Thymus (tissue), 11 donors: Measurements from ENCODE around the gene PPP2R5A. TPM values are rescaled to one million over a fixed set of nuclear protein-coding genes. Genes with fewer than 3 reads are reported as not detected.

Experiments
- DNase-seq, 9 donors: peaks; one replicate each; pipeline ENCODE4 v3.0.0-alpha.2; 2013; ENCODE audit warnings: low spot score in 9 of 9, low read depth in 6 of 9, missing footprints in 1 of 9
- H3K27ac ChIP-seq, 2 donors: one replicate each; pipeline ENCODE4 v1.5.1; 2013; ENCODE audit warnings: control low read depth in 1 of 2, low read depth in 1 of 2, low read length in 1 of 2, mild to moderate bottlenecking in 1 of 2, moderate library complexity in 1 of 2
- H3K27me3 ChIP-seq, 2 donors: one replicate each; pipeline ENCODE4 v1.5.1; 2013; ENCODE audit warnings: low read length in 1 of 2; ENCODE audit not compliant: control insufficient read depth in 2 of 2, insufficient read depth in 1 of 2
- H3K36me3 ChIP-seq, 2 donors: one replicate each; pipeline ENCODE4 v1.5.1; 2013; ENCODE audit warnings: low read length in 1 of 2, mild to moderate bottlenecking in 1 of 2, moderate library complexity in 1 of 2; ENCODE audit not compliant: control insufficient read depth in 2 of 2, insufficient read depth in 2 of 2
- H3K4me1 ChIP-seq, 2 donors: one replicate each; pipeline ENCODE4 v1.5.1; 2013; ENCODE audit warnings: low read length in 2 of 2; ENCODE audit not compliant: control insufficient read depth in 2 of 2, insufficient read depth in 2 of 2
- H3K4me3 ChIP-seq, 2 donors: one replicate each; pipeline ENCODE4 v1.5.1; 2013; ENCODE audit warnings: low read length in 2 of 2, control low read depth in 1 of 2, mild to moderate bottlenecking in 1 of 2
- H3K9me3 ChIP-seq, 2 donors: one replicate each; pipeline ENCODE4 v1.5.1; 2013; ENCODE audit warnings: low read length in 1 of 2, mild to moderate bottlenecking in 1 of 2; ENCODE audit not compliant: control insufficient read depth in 2 of 2, insufficient read depth in 1 of 2
- WGBS: extraction: QIAGEN DNeasy Blood & Tissue Kit; methylation state at CpG from one replicate; pipeline ENCODE4 v1.1.7; 2013; 5-methylcytosine and 5-hydroxymethylcytosine counted together
- polyA plus RNA-seq: library from polyadenylated mRNA; stranded (reverse); fragments of 200-250 nt; gene quantifications from one replicate; pipeline ENCODE4 v1.2.3, GENCODE V29; 2013
- total RNA-seq: library from RNA; stranded (reverse); fragments of 120-200 nt; gene quantifications from one replicate; pipeline ENCODE4 v1.2.4, GENCODE V29; 2013
- donor health status: healthy.

Gene PPP2R5A
- total and polyA plus RNA-seq, 2 donors = 39.9 to 49.7 TPM

- Histone ChIP-seq H3K27ac (no peak overlapping the region), H3K36me3 (peaks cover 24 to 52% of the 10 kb centered on the region in 2 donors)
- 100% methylated on average over 2 of the region's 2 CpGs for WGBS
Measured at GRCh38 chr1:212353181-212353580, 68.0 kb downstream of the PPP2R5A start.

GRCh38 chr1:212354464-212354863, 69.3 kb downstream of the PPP2R5A start:
- Histone ChIP-seq H3K9me3 (no peaks in the 10 kb centered on the region), H3K27ac (no peak overlapping the region), H3K36me3 (peaks cover 24 to 60% of the 10 kb centered on the region in 2 donors), H3K4me1 (no peaks in the 10 kb centered on the region), H3K27me3 (no peaks in the 10 kb centered on the region), H3K4me3 (no peak overlapping the region)
- over 99% methylated on average over 3 of the region's 3 CpGs for WGBS
- no peak for DNase-seq

More at GRCh38 chr1:212353181-212353580, 68.0 kb downstream of the PPP2R5A start:
- no peak for DNase-seq
- Histone ChIP-seq H3K9me3 (no peaks in the 10 kb centered on the region), H3K27me3 (no peaks in the 10 kb centered on the region), H3K4me1 (no peaks in the 10 kb centered on the region), H3K4me3 (no peak overlapping the region)

- Histone ChIP-seq H3K4me3 (no peak overlapping the region), H3K4me1 (no peaks in the 10 kb centered on the region), H3K27me3 (no peaks in the 10 kb centered on the region), H3K36me3 (peaks cover 28 to 68% of the 10 kb centered on the region in 2 donors), H3K9me3 (no peaks in the 10 kb centered on the region), H3K27ac (no peak overlapping the region)
- 100% methylated on average over 3 of the region's 3 CpGs for WGBS
- no peak for DNase-seq
Measured at GRCh38 chr1:212355230-212355969, 70.2 kb downstream of the PPP2R5A start.

GRCh38 chr1:212359794-212360479, 74.7 kb downstream of the PPP2R5A start:
- H3K27me3 ChIP-seq = no peaks in the 10 kb centered on the region
- no peaks in the 10 kb centered on the region for H3K4me1 ChIP-seq
- peaks cover 25 to 65% of the 10 kb centered on the region in 2 donors for H3K36me3 ChIP-seq
- no peak for DNase-seq
- H3K4me3 ChIP-seq = no peak overlapping the region
- no peaks in the 10 kb centered on the region for H3K9me3 ChIP-seq
- H3K27ac ChIP-seq = no peak overlapping the region
- WGBS = 96% methylated on average over 4 of the region's 4 CpGs

- whole genome bisulfite sequencing = 96% methylated on average over 7 of the region's 7 CpGs
- Histone ChIP-seq H3K9me3 (no peaks in the 10 kb centered on the region), H3K27me3 (no peaks in the 10 kb centered on the region), H3K4me3 (no peak overlapping the region), H3K4me1 (no peaks in the 10 kb centered on the region), H3K36me3 (peaks cover 38 to 56% of the 10 kb centered on the region in 2 donors), H3K27ac (no peak overlapping the region)
- no peak for DNase-seq
Measured at GRCh38 chr1:212364985-212365384, 79.8 kb downstream of the PPP2R5A start.

- 97% methylated on average over 5 of the region's 5 CpGs for WGBS
- no peaks in the 10 kb centered on the region for H3K27me3 ChIP-seq
- no peaks in the 10 kb centered on the region for H3K9me3 ChIP-seq
- no peaks in the 10 kb centered on the region for H3K4me1 ChIP-seq
- peaks cover 29 to 42% of the 10 kb centered on the region in 2 donors for H3K36me3 ChIP-seq
- H3K4me3 ChIP-seq = no peak overlapping the region
- no peak for DNase-seq
- H3K27ac ChIP-seq = no peak overlapping the region
Measured at GRCh38 chr1:212366901-212367300, 81.7 kb downstream of the PPP2R5A start.

GRCh38 chr1:212367474-212368072, 82.4 kb downstream of the PPP2R5A start:
- 73% methylated on average over 2 of the region's 2 CpGs for whole genome bisulfite sequencing
- peaks cover 25 to 37% of the 10 kb centered on the region in 2 donors for H3K36me3 ChIP-seq
- no peaks in the 10 kb centered on the region for H3K27me3 ChIP-seq
- no peaks in the 10 kb centered on the region for H3K4me1 ChIP-seq
- no peaks in the 10 kb centered on the region for H3K9me3 ChIP-seq
- H3K4me3 ChIP-seq = no peak overlapping the region
- DNase-seq = no peak
- no peak overlapping the region for H3K27ac ChIP-seq

- no peak overlapping the region for H3K4me3 ChIP-seq
- 94% methylated on average over 3 of the region's 3 CpGs for WGBS
- H3K27me3 ChIP-seq = no peaks in the 10 kb centered on the region
- peak; percentile 32 to 81 (median 56) for DNase-seq
- peaks cover 25 to 34% of the 10 kb centered on the region in 2 donors for H3K36me3 ChIP-seq
- no peak overlapping the region for H3K27ac ChIP-seq
- H3K4me1 ChIP-seq = no peaks in the 10 kb centered on the region
- H3K9me3 ChIP-seq = no peaks in the 10 kb centered on the region
Measured at GRCh38 chr1:212368073-212368484, 82.9 kb downstream of the PPP2R5A start.

GRCh38 chr1:212375986-212376385, 90.8 kb downstream of the PPP2R5A start:
- no peak overlapping the region for H3K4me3 ChIP-seq
- 79% methylated on average over 5 of the region's 5 CpGs for WGBS
- peaks cover 0 to 3% of the 10 kb centered on the region in 2 donors for H3K9me3 ChIP-seq
- peaks cover 39 to 51% of the 10 kb centered on the region in 2 donors for H3K36me3 ChIP-seq
- H3K27ac ChIP-seq = no peak overlapping the region
- no peaks in the 10 kb centered on the region for H3K27me3 ChIP-seq
- H3K4me1 ChIP-seq = no peaks in the 10 kb centered on the region
- no peak for DNase-seq
